ENCODE data around the gene IER5L.

The IER5L gene

GRCh38 chr9:129177791-129178567 lies at the start of gene IER5L:
Gene IER5L, minus strand, starts transcription at chr9:129178261. Its CDS starts 209 bp downstream, at chr9:129178052.
- Histone ChIP-seq H3K36me3 (replicated peaks) (no peaks in the 10 kb centered on the region), H3K27me3 (ENCODE audit: low read depth) (peaks cover 3% of the 10 kb centered on the region; the same call in 1 of the 2 replicates), H3K4me3 (peak within 1 kb of the TSS; percentile 63), H3K4me1 (peaks cover 22% of the 10 kb centered on the region), H3K9me3 (no peaks in the 10 kb centered on the region; the same call in 1 of the 2 replicates)
- in situ Hi-C loops (cut with MboI; ENCODE audit: low sequenced_read_pairs): loop anchor here (10.0 kb wide), 1 partner anchor 437 kb away; no protein-coding TSS in a partner anchor
- DNase-seq (ENCODE audit: low spot score in 2 of 2): peak; percentile 93 to 96

DNA sequence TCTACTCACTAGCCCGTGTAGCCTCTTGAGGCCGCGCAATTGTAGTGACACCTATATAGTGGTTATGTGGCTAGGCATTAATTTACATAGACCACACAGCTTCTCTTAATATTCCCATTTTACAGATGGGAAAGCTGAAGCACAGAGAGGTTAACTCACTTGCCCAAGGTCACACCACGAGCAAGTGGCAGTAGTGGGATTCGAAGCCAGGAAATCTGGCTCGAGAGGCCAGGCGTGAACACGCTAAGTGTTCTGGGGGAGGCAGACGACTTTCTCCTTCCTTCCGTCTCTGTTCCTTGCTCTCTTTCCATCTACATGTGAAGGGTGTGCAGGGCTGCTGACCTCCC lies 49.8 kb upstream of the IER5L start:
- no peaks in the 10 kb centered on the region; the same call in 1 of the 2 replicates for H3K4me1 ChIP-seq
- in situ Hi-C loops (cut with MboI; ENCODE audit: low sequenced_read_pairs): no loop called here
- H3K9me3 ChIP-seq: no peaks in the 10 kb centered on the region
- no peak overlapping the region for H3K4me3 ChIP-seq
- H3K36me3 ChIP-seq (replicated peaks): no peaks in the 10 kb centered on the region
- no peak for DNase-seq (ENCODE audit: low spot score in 2 of 2)
- no peaks in the 10 kb centered on the region for H3K27me3 ChIP-seq (ENCODE audit: low read depth)

- in situ Hi-C loops (cut with MboI; ENCODE audit: low sequenced_read_pairs): no loop called here
- peak; percentile 21 to 76 for DNase-seq (ENCODE audit: low spot score in 2 of 2)
- no peak overlapping the region for H3K4me3 ChIP-seq
Measured at GRCh38 chr9:129225815-129226214, 47.8 kb upstream of the IER5L start.

GRCh38 chr9:129225490-129225778 lies 47.4 kb upstream of the IER5L start:
- Histone ChIP-seq H3K4me1 (no peaks in the 10 kb centered on the region; the same call in 1 of the 2 replicates), H3K27me3 (ENCODE audit: low read depth) (no peaks in the 10 kb centered on the region), H3K9me3 (no peaks in the 10 kb centered on the region), H3K36me3 (replicated peaks) (no peaks in the 10 kb centered on the region), H3K4me3 (no peak overlapping the region)
- in situ Hi-C loops (cut with MboI; ENCODE audit: low sequenced_read_pairs): no loop called here
- no peak for DNase-seq (ENCODE audit: low spot score in 2 of 2)

More at GRCh38 chr9:129225815-129226214, 47.8 kb upstream of the IER5L start:
- no peaks in the 10 kb centered on the region; the same call in 1 of the 2 replicates for H3K4me1 ChIP-seq
- H3K27me3 ChIP-seq (ENCODE audit: low read depth): no peaks in the 10 kb centered on the region
- H3K36me3 ChIP-seq (replicated peaks): no peaks in the 10 kb centered on the region
- no peaks in the 10 kb centered on the region for H3K9me3 ChIP-seq

GRCh38 chr9:129224618-129225489 lies 46.8 kb upstream of the IER5L start:
- Histone ChIP-seq H3K27me3 (ENCODE audit: low read depth) (no peaks in the 10 kb centered on the region), H3K4me1 (no peaks in the 10 kb centered on the region; the same call in 1 of the 2 replicates), H3K9me3 (no peaks in the 10 kb centered on the region), H3K36me3 (replicated peaks) (no peaks in the 10 kb centered on the region), H3K4me3 (no peak overlapping the region)
- no peak for DNase-seq (ENCODE audit: low spot score in 2 of 2)
- in situ Hi-C loops (cut with MboI; ENCODE audit: low sequenced_read_pairs): no loop called here

- H3K4me3 ChIP-seq: no peak overlapping the region
- H3K4me1 ChIP-seq: no peaks in the 10 kb centered on the region; the same call in 1 of the 2 replicates
- no peaks in the 10 kb centered on the region for H3K36me3 ChIP-seq (replicated peaks)
- no peaks in the 10 kb centered on the region for H3K27me3 ChIP-seq (ENCODE audit: low read depth)
- in situ Hi-C loops (cut with MboI; ENCODE audit: low sequenced_read_pairs): no loop called here
- H3K9me3 ChIP-seq: no peaks in the 10 kb centered on the region
- no peak for DNase-seq (ENCODE audit: low spot score in 2 of 2)
Measured at GRCh38 chr9:129223551-129224208, 45.6 kb upstream of the IER5L start.

- no peaks in the 10 kb centered on the region for H3K36me3 ChIP-seq (replicated peaks)
- in situ Hi-C loops (cut with MboI; ENCODE audit: low sequenced_read_pairs): no loop called here
- H3K27me3 ChIP-seq (ENCODE audit: low read depth): no peaks in the 10 kb centered on the region
- DNase-seq (ENCODE audit: low spot score in 2 of 2): no peak
- H3K4me3 ChIP-seq: no peak overlapping the region
- H3K4me1 ChIP-seq: no peaks in the 10 kb centered on the region; the same call in 1 of the 2 replicates
- no peaks in the 10 kb centered on the region for H3K9me3 ChIP-seq
Measured at GRCh38 chr9:129222819-129223218, 44.8 kb upstream of the IER5L start.

GRCh38 chr9:129221979-129222635 lies 44.0 kb upstream of the IER5L start:
- no peak for DNase-seq (ENCODE audit: low spot score in 2 of 2)
- Histone ChIP-seq H3K4me3 (no peak overlapping the region), H3K9me3 (no peaks in the 10 kb centered on the region), H3K36me3 (replicated peaks) (no peaks in the 10 kb centered on the region), H3K27me3 (ENCODE audit: low read depth) (no peaks in the 10 kb centered on the region), H3K4me1 (no peaks in the 10 kb centered on the region; the same call in 1 of the 2 replicates)
- in situ Hi-C loops (cut with MboI; ENCODE audit: low sequenced_read_pairs): no loop called here

- DNase-seq (ENCODE audit: low spot score in 2 of 2): no peak
- no peaks in the 10 kb centered on the region for H3K9me3 ChIP-seq
- in situ Hi-C loops (cut with MboI; ENCODE audit: low sequenced_read_pairs): no loop called here
- H3K4me1 ChIP-seq: no peaks in the 10 kb centered on the region; the same call in 1 of the 2 replicates
- no peak overlapping the region for H3K4me3 ChIP-seq
- no peaks in the 10 kb centered on the region for H3K27me3 ChIP-seq (ENCODE audit: low read depth)
- H3K36me3 ChIP-seq (replicated peaks): no peaks in the 10 kb centered on the region
Measured at GRCh38 chr9:129221233-129221632, 43.2 kb upstream of the IER5L start.

DNA sequence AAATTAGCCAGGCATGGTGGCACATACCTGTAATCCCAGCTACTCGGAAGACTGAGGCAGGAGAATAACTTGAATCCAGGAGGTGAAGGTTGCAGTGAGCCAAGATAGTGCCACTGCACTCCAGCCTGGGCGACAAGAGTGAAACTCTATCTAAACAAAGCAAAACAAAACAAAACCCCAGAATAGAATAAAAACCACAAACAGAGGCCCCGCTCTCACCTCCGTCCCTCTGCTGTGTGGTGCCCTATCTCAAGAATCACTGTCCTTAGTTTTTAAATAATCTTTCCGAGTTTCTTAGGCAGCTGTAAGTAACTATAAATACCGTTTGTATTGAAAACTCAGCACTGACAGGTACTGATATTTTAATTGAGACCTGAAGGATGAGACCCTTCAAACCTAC lies 42.7 kb upstream of the IER5L start:
- DNase-seq (ENCODE audit: low spot score in 2 of 2): no peak
- H3K4me1 ChIP-seq: no peaks in the 10 kb centered on the region; the same call in 1 of the 2 replicates
- no peaks in the 10 kb centered on the region for H3K9me3 ChIP-seq
- no peaks in the 10 kb centered on the region for H3K36me3 ChIP-seq (replicated peaks)
- H3K4me3 ChIP-seq: no peak overlapping the region
- no peaks in the 10 kb centered on the region for H3K27me3 ChIP-seq (ENCODE audit: low read depth)
- in situ Hi-C loops (cut with MboI; ENCODE audit: low sequenced_read_pairs): no loop called here

GRCh38 chr9:129218918-129219317 lies 40.9 kb upstream of the IER5L start:
- no peaks in the 10 kb centered on the region for H3K27me3 ChIP-seq (ENCODE audit: low read depth)
- H3K4me1 ChIP-seq: no peaks in the 10 kb centered on the region
- DNase-seq (ENCODE audit: low spot score in 2 of 2): no peak
- in situ Hi-C loops (cut with MboI; ENCODE audit: low sequenced_read_pairs): no loop called here
- no peaks in the 10 kb centered on the region for H3K36me3 ChIP-seq (replicated peaks)
- H3K4me3 ChIP-seq: no peak overlapping the region
- H3K9me3 ChIP-seq: no peaks in the 10 kb centered on the region

DNA sequence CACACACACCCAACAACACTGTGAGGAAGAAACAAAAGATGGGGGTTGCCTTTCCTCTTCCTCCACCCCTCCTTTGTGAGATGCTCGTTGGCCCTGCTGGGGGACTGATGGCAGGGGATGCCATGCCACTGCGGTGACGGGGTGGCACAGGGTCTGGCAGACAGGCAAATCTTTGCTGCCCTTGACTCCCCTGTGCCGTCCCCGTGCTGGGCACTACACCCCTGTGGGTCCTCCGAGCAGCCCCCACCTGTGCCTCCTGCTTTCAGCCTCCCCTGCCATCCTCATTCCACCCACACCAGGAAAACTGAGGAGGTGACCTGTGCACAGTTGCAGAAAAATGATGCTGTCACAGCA lies 40.2 kb upstream of the IER5L start:
- in situ Hi-C loops (cut with MboI; ENCODE audit: low sequenced_read_pairs): no loop called here
- no peaks in the 10 kb centered on the region for H3K36me3 ChIP-seq (replicated peaks)
- H3K27me3 ChIP-seq (ENCODE audit: low read depth): no peaks in the 10 kb centered on the region
- H3K9me3 ChIP-seq: no peaks in the 10 kb centered on the region
- no peak for DNase-seq (ENCODE audit: low spot score in 2 of 2)
- H3K4me1 ChIP-seq: no peaks in the 10 kb centered on the region
- H3K4me3 ChIP-seq: no peak overlapping the region

GRCh38 chr9:129213551-129213950 lies 35.5 kb upstream of the IER5L start:
- no peak overlapping the region for H3K4me3 ChIP-seq
- no peaks in the 10 kb centered on the region for H3K36me3 ChIP-seq (replicated peaks)
- no peaks in the 10 kb centered on the region for H3K27me3 ChIP-seq (ENCODE audit: low read depth)
- in situ Hi-C loops (cut with MboI; ENCODE audit: low sequenced_read_pairs): no loop called here
- H3K9me3 ChIP-seq: no peaks in the 10 kb centered on the region
- no peaks in the 10 kb centered on the region for H3K4me1 ChIP-seq
- DNase-seq (ENCODE audit: low spot score in 2 of 2): no peak

Measured in HAP-1 (cell line).